IPS-20b (cell line): ENCODE data around the gene ISLR2.
"Not testable (repeated sequence)": the region's sequence is repeated elsewhere in the genome, so short reads cannot be mapped to it uniquely, and the experiment has no call there.

Experiments
- H3K27ac ChIP-seq: one replicate; pipeline ENCODE4 v1.5.1; 2013; ENCODE audit warnings: low read length
- H3K27me3 ChIP-seq: 2 replicates; pipeline ENCODE4 v1.6.1; 2013; ENCODE audit warnings: mild to moderate bottlenecking, low read length, inconsistent platforms; ENCODE audit not compliant: insufficient read depth
- H3K36me3 ChIP-seq: 2 replicates; pipeline ENCODE4 v1.6.1; 2013; ENCODE audit warnings: low read depth, mild to moderate bottlenecking, inconsistent platforms, low read length, moderate library complexity; ENCODE audit not compliant: insufficient read depth
- H3K4me1 ChIP-seq: 2 replicates; pipeline ENCODE4 v1.6.1; 2013; ENCODE audit warnings: mild to moderate bottlenecking, control low read depth, inconsistent platforms, low read length, moderate library complexity; ENCODE audit not compliant: insufficient read depth
- H3K4me3 ChIP-seq: 2 replicates; pipeline ENCODE4 v1.5.1; 2013; ENCODE audit warnings: mild to moderate bottlenecking, low read length, inconsistent platforms
- H3K9ac ChIP-seq: 2 replicates; pipeline ENCODE4 v1.6.1; 2013; ENCODE audit warnings: low read depth, mild to moderate bottlenecking, inconsistent platforms, low read length, moderate library complexity
- H3K9me3 ChIP-seq: 2 replicates; pipeline ENCODE4 v1.6.1; 2013; ENCODE audit warnings: mild to moderate bottlenecking, low read depth, low read length, inconsistent platforms; ENCODE audit not compliant: insufficient read depth

The ISLR2 gene

GRCh38 chr15:74141591-74141990, 11.2 kb downstream of the ISLR2 start:
- no peak overlapping the region for H3K27ac ChIP-seq
- H3K36me3 ChIP-seq = no peaks in the 10 kb centered on the region
- no peak overlapping the region for H3K4me3 ChIP-seq
- H3K27me3 ChIP-seq = peaks cover 25% of the 10 kb centered on the region
- no peak overlapping the region for H3K9ac ChIP-seq
- H3K4me1 ChIP-seq = peaks cover 34% of the 10 kb centered on the region
- no peaks in the 10 kb centered on the region; the same call in 1 of the 2 replicates for H3K9me3 ChIP-seq

GRCh38 chr15:74144153-74144775, 13.9 kb downstream of the ISLR2 start:
- no peaks in the 10 kb centered on the region; the same call in 1 of the 2 replicates for H3K9me3 ChIP-seq
- H3K4me3 ChIP-seq = no peak overlapping the region
- H3K27ac ChIP-seq = no peak overlapping the region
- H3K4me1 ChIP-seq = peaks cover 27% of the 10 kb centered on the region
- H3K27me3 ChIP-seq = no peaks in the 10 kb centered on the region
- no peak overlapping the region for H3K9ac ChIP-seq
- no peaks in the 10 kb centered on the region for H3K36me3 ChIP-seq

- Histone ChIP-seq H3K9me3 (no peaks in the 10 kb centered on the region; the same call in 1 of the 2 replicates), H3K9ac (no peak overlapping the region)
These were observed 16.0 kb downstream of the ISLR2 start for GRCh38 chr15:74146277-74146800.

GRCh38 chr15:74147051-74147450, 16.7 kb downstream of the ISLR2 start:
- Histone ChIP-seq H3K27ac (no peak overlapping the region), H3K9me3 (no peaks in the 10 kb centered on the region; the same call in 1 of the 2 replicates), H3K9ac (no peak overlapping the region), H3K4me1 (0 out of 2 replicates have a peak, but pooled peaks cover 2% of the 10 kb centered on the region), H3K27me3 (no peaks in the 10 kb centered on the region), H3K4me3 (no peak overlapping the region), H3K36me3 (no peaks in the 10 kb centered on the region)

More at GRCh38 chr15:74146277-74146800, 16.0 kb downstream of the ISLR2 start:
- Histone ChIP-seq H3K27ac (no peak overlapping the region), H3K4me3 (no peak overlapping the region), H3K4me1 (peaks cover 8% of the 10 kb centered on the region; the same call in 1 of the 2 replicates), H3K36me3 (no peaks in the 10 kb centered on the region), H3K27me3 (no peaks in the 10 kb centered on the region)

GRCh38 chr15:74155766-74156417, 25.5 kb downstream of the ISLR2 start:
- H3K27me3 ChIP-seq = no peaks in the 10 kb centered on the region
- H3K36me3 ChIP-seq = no peaks in the 10 kb centered on the region

GRCh38 chr15:74156678-74157411, 26.5 kb downstream of the ISLR2 start:
- no peak overlapping the region for H3K27ac ChIP-seq
- no peak overlapping the region for H3K9ac ChIP-seq
- H3K36me3 ChIP-seq = no peaks in the 10 kb centered on the region
- no peaks in the 10 kb centered on the region for H3K9me3 ChIP-seq
- H3K27me3 ChIP-seq = no peaks in the 10 kb centered on the region
- H3K4me1 ChIP-seq = no peaks in the 10 kb centered on the region
- H3K4me3 ChIP-seq = no peak overlapping the region

More at GRCh38 chr15:74155766-74156417, 25.5 kb downstream of the ISLR2 start:
- no peaks in the 10 kb centered on the region for H3K4me1 ChIP-seq
- no peak overlapping the region for H3K27ac ChIP-seq
- no peak overlapping the region for H3K9ac ChIP-seq
- no peaks in the 10 kb centered on the region for H3K9me3 ChIP-seq
- H3K4me3 ChIP-seq = no peak overlapping the region

GRCh38 chr15:74157868-74158827, 27.8 kb downstream of the ISLR2 start:
- H3K9ac ChIP-seq = no peak overlapping the region
- H3K27ac ChIP-seq = no peak overlapping the region
- no peaks in the 10 kb centered on the region for H3K27me3 ChIP-seq
- H3K9me3 ChIP-seq = no peaks in the 10 kb centered on the region
- H3K4me1 ChIP-seq = no peaks in the 10 kb centered on the region
- H3K4me3 ChIP-seq = no peak overlapping the region
- no peaks in the 10 kb centered on the region for H3K36me3 ChIP-seq

GRCh38 chr15:74158855-74159650, 28.7 kb downstream of the ISLR2 start:
- Histone ChIP-seq H3K4me3 (no peak overlapping the region), H3K27me3 (no peaks in the 10 kb centered on the region), H3K9me3 (no peaks in the 10 kb centered on the region), H3K9ac (no peak overlapping the region), H3K27ac (no peak overlapping the region), H3K36me3 (no peaks in the 10 kb centered on the region), H3K4me1 (no peaks in the 10 kb centered on the region)

- no peak overlapping the region for H3K27ac ChIP-seq
These were observed 29.4 kb downstream of the ISLR2 start for GRCh38 chr15:74159773-74160172.

GRCh38 chr15:74160390-74160789, 30.0 kb downstream of the ISLR2 start:
- not testable (repeated sequence) for H3K4me1 ChIP-seq, H3K9ac ChIP-seq, H3K27me3 ChIP-seq, H3K9me3 ChIP-seq, H3K36me3 ChIP-seq, H3K4me3 ChIP-seq, H3K27ac ChIP-seq

More at GRCh38 chr15:74159773-74160172, 29.4 kb downstream of the ISLR2 start:
- Histone ChIP-seq H3K36me3 (no peaks in the 10 kb centered on the region), H3K9ac (no peak overlapping the region), H3K9me3 (no peaks in the 10 kb centered on the region), H3K27me3 (no peaks in the 10 kb centered on the region), H3K4me1 (no peaks in the 10 kb centered on the region), H3K4me3 (no peak overlapping the region)
